K562 (cell line): Measurements from ENCODE around the gene SETSIP. TPM values are rescaled to one million over a fixed set of nuclear protein-coding genes. Genes with fewer than 3 reads are reported as not detected.

Experiments
- ATAC-seq: fragments of 200-7000 bp; cut with Tn5 transposase; 3 replicates; pipeline ENCODE4 v1.9.1; 2020; ENCODE audit warnings: moderate library complexity
- Bru-seq: library from RNA; stranded (reverse); fragments of 400-500 nt; gene quantifications from one replicate; lab custom pipeline; 2021; lab: Mats Ljungman, UMichigan
- BruChase-seq, 2 experiments: library from RNA; stranded (reverse); fragments of 400-500 nt; gene quantifications; one replicate each; lab custom pipeline; 2021; lab: Mats Ljungman, UMichigan
- BruUV-seq: library from RNA; stranded (reverse); fragments of 400-500 nt; replicated peaks from 2 replicates; lab custom pipeline; 2021; lab: Mats Ljungman, UMichigan
- CTCF ChIA-PET: fragments of 300-600 bp; formaldehyde crosslinking; extraction: SDS; loops from one replicate; lab custom pipeline; 2021; ENCODE audit warnings: low intra/inter-chr PET ratio; lab: Yijun Ruan, JAX
- POLR2A ChIA-PET: fragments of 300-600, 350-650 bp; sonication (Branson Sonifier 250); formaldehyde crosslinking; extraction: SDS; loops from one replicate; lab custom pipeline; 2021; ENCODE audit warnings: antibody characterized with exemption, inconsistent platforms; lab: Yijun Ruan, JAX
- DNase-seq, 4 experiments: peaks; one replicate each; pipeline versions ENCODE4 v3.0.0 to v3.0.0-alpha.2; 2011 to 2018; ENCODE audit warnings: low spot score in 3 of 4, mixed read lengths in 3 of 4; ENCODE audit errors: extremely low read depth in 1 of 4
- FAIRE-seq: peaks from 2 replicates; lab custom pipeline; 2011; peaks lifted over from hg19 to GRCh38; lab: Jason Lieb, UNC
- H2AFZ ChIP-seq: 2 replicates; pipeline ENCODE4 v1.6.0; 2011; ENCODE audit warnings: low read depth, low read length, control low read depth, inconsistent platforms
- H3K27ac ChIP-seq: fragments of 200-600 bp; 3 replicates; pipeline ENCODE4 v1.8.0; 2011; ENCODE audit warnings: low read depth, mild to moderate bottlenecking, control low read depth, inconsistent platforms, low read length, moderate library complexity, mixed read lengths; ENCODE audit errors: extremely low read depth
- H3K27me3 ChIP-seq, 2 experiments: fragments of 300-600 bp in 1 of 2; 2 replicates in 1 of 2; 3 replicates in 1 of 2; pipeline versions ENCODE4 v1.6.0 to v1.8.0; 2011; ENCODE audit warnings: inconsistent platforms in 2 of 2, low read length in 2 of 2, mild to moderate bottlenecking in 1 of 2, mixed read lengths in 1 of 2, moderate library complexity in 1 of 2; ENCODE audit not compliant: control insufficient read depth in 2 of 2, insufficient read depth in 2 of 2
- H3K36me3 ChIP-seq: fragments of 300-600 bp; 3 replicates; pipeline ENCODE4 v1.8.0; 2011; ENCODE audit warnings: mild to moderate bottlenecking, low read length, inconsistent platforms; ENCODE audit not compliant: control insufficient read depth, insufficient read depth
- H3K4me1 ChIP-seq, 2 experiments: fragments of 200-600 bp in 1 of 2; replicated peaks in 1 of 2; 2 replicates in 1 of 2; 3 replicates in 1 of 2; pipeline versions ENCODE4 v1.5.1 to v1.8.0; 2011; ENCODE audit warnings: inconsistent platforms in 2 of 2, low read length in 2 of 2, mild to moderate bottlenecking in 1 of 2, mixed read lengths in 1 of 2, moderate library complexity in 1 of 2; ENCODE audit not compliant: control insufficient read depth in 2 of 2, insufficient read depth in 2 of 2
- H3K4me2 ChIP-seq: 2 replicates; pipeline ENCODE4 v1.6.1; 2011; ENCODE audit warnings: low read length, control low read depth, inconsistent platforms, mixed read lengths; ENCODE audit not compliant: insufficient read depth
- H3K4me3 ChIP-seq: fragments of 200-600 bp; sonication (generic), shearing (Covaris generic); 2 replicates; pipeline ENCODE4 v1.5.1; 2016; ENCODE audit warnings: control low read depth, inconsistent platforms
- H3K79me2 ChIP-seq: fragments of 200-600 bp; 3 replicates; pipeline ENCODE4 v1.8.0; 2011; ENCODE audit warnings: low read length, inconsistent platforms; ENCODE audit not compliant: control insufficient read depth, insufficient read depth
- H3K9ac ChIP-seq, 2 experiments: 2 replicates each; pipeline versions ENCODE4 v1.6.0 to v1.6.1; 2011; ENCODE audit warnings: low read depth in 2 of 2, low read length in 2 of 2, control low read depth in 1 of 2, inconsistent platforms in 1 of 2, mild to moderate bottlenecking in 1 of 2, mixed read lengths in 1 of 2; ENCODE audit not compliant: insufficient read depth in 1 of 2
- H3K9me1 ChIP-seq: one replicate; pipeline ENCODE4 v1.6.0; 2011; ENCODE audit warnings: inconsistent platforms, mild to moderate bottlenecking, low read length, moderate library complexity; ENCODE audit not compliant: control insufficient read depth, insufficient read depth
- H3K9me3 ChIP-seq: replicated peaks from 2 replicates; pipeline ENCODE4 v1.5.1; 2011; ENCODE audit warnings: low read depth, low read length, inconsistent platforms; ENCODE audit not compliant: control insufficient read depth, insufficient read depth
- H4K20me1 ChIP-seq: replicated peaks from 2 replicates; pipeline ENCODE4 v1.6.1; 2011; ENCODE audit warnings: low read length, inconsistent platforms, mixed read lengths; ENCODE audit not compliant: control insufficient read depth, insufficient read depth
- ARID3A ChIP-seq: IDR thresholded peaks from 2 replicates; pipeline ENCODE4 v1.6.1; 2012; ENCODE audit warnings: low read depth, low read length, improper control_type of control experiment, borderline replicate concordance
- C11orf30 ChIP-seq: fragments of 450-650 bp; IDR thresholded peaks from 2 replicates; pipeline ENCODE4 v1.6.1; 2016; ENCODE audit warnings: low read depth, mild to moderate bottlenecking
- MXI1 ChIP-seq: IDR thresholded peaks from 2 replicates; pipeline ENCODE4 v1.6.1; 2011; ENCODE audit warnings: low read depth, mild to moderate bottlenecking, improper control_type of control experiment, low read length
- NCOA6 ChIP-seq: fragments of 450-650 bp; IDR thresholded peaks from 2 replicates; pipeline ENCODE4 v1.6.1; 2017; ENCODE audit warnings: mild to moderate bottlenecking
- SIN3B ChIP-seq: fragments of 450-650 bp; IDR thresholded peaks from 2 replicates; pipeline ENCODE4 v1.6.1; 2017; ENCODE audit warnings: low read depth, mild to moderate bottlenecking, moderate library complexity
- SMAD4 ChIP-seq: fragments of 250-450 bp; sonication (Bioruptor Pico); conservative IDR thresholded peaks from 2 replicates; pipeline ENCODE4 v1.8.0; 2021; ENCODE audit warnings: inconsistent platforms, mild to moderate bottlenecking, moderate library complexity
- TBP ChIP-seq: optimal IDR thresholded peaks from 2 replicates; pipeline ENCODE3; 2011; ENCODE audit warnings: low read depth, low read length, improper control_type of control experiment
- THRAP3 ChIP-seq: fragments of 450-650 bp; IDR thresholded peaks from 2 replicates; pipeline ENCODE4 v1.6.1; 2016; ENCODE audit warnings: mild to moderate bottlenecking, inconsistent platforms, borderline replicate concordance
- ZNF175 ChIP-seq: fragments of 200-800 bp; sonication (Bioruptor generic); IDR thresholded peaks from 2 replicates; pipeline ENCODE4 v1.6.1; 2016; ENCODE audit warnings: low read depth, mild to moderate bottlenecking, missing genetic modification characterization, missing compliant biosample characterization
- ZNF347 ChIP-seq: fragments of 450-650 bp; formaldehyde crosslinking; IDR thresholded peaks from 2 replicates; pipeline ENCODE4 v1.4.0; 2020; ENCODE audit warnings: low read depth, mild to moderate bottlenecking, moderate library complexity
- ZNF584 ChIP-seq: fragments of 200-800 bp; sonication (Bioruptor generic); IDR thresholded peaks from 2 replicates; pipeline ENCODE4 v1.6.1; 2016; ENCODE audit warnings: low read depth, mild to moderate bottlenecking, missing genetic modification characterization, missing compliant biosample characterization
- WGBS: fragments of 100-300 bp; shearing (Covaris generic); methylation state at CpG from one replicate; pipeline ENCODE4 v1.1.6; 2016; ENCODE audit warnings: low coverage, mixed read lengths; ENCODE audit not compliant: insufficient coverage; ENCODE audit errors: missing lambda C conversion rate; 5-methylcytosine and 5-hydroxymethylcytosine counted together
- in situ Hi-C: fragments of 300-500 bp; cut with MboI; formaldehyde crosslinking; loops from 4 replicates; pipeline ENCODE4 v1.15.0; 2018; ENCODE audit warnings: inconsistent platforms, mixed read lengths
- intact Hi-C: fragments of 100-400 bp; cut with micrococcal nuclease; formaldehyde crosslinking; loops from 2 replicates; pipeline ENCODE4 v1.14.2; 2022
- long read RNA-seq, 3 experiments: library from polyadenylated mRNA in 2 of 3; library from RNA in 1 of 3; unstranded in 2 of 3; stranded (forward) in 1 of 3; transcript quantifications; one replicate each; pipeline ENCODE4 v2.0.0, GENCODE V29; 2019 to 2022
- polyA minus RNA-seq, 3 experiments: library from RNA; depleted of rRNA, polyadenylated mRNA; stranded (reverse); fragments of >200 nt; gene quantifications; 2 replicates each; pipeline ENCODE4 v1.2.3, GENCODE V29; 2011
- polyA plus RNA-seq, 8 experiments: library from polyadenylated mRNA; depleted of rRNA in 4 of 8; stranded (reverse) in 5 of 8; unstranded in 3 of 8; fragments of >200 nt; fragmentation: Nextera tagmentation in 2 of 8; fragmentation: Illumina TruSeq in 1 of 8; extraction: Ambion mirVana in 2 of 8; extraction: Trizol in 1 of 8; gene quantifications; 2 replicates each; pipeline versions ENCODE4 v1.2.1 to v1.2.3, GENCODE V29; 2011 to 2014; ENCODE audit warnings: inconsistent platforms in 1 of 8, missing spikeins in 1 of 8
- total RNA-seq, 7 experiments: library from RNA; depleted of rRNA in 6 of 7; stranded (reverse); fragments of >200 nt in 6 of 7; fragmentation: Illumina TruSeq in 2 of 7; extraction: Trizol in 2 of 7; gene quantifications; 2 replicates each; pipeline versions ENCODE4 v1.2.1 to v1.2.3, GENCODE V29; 2011 to 2021; ENCODE audit warnings: low replicate concordance in 1 of 7
- TF ChIP-seq, protein P1 (sequence below): sonication (generic); formaldehyde crosslinking; IDR thresholded peaks from 2 replicates; pipeline ENCODE4 v1.8.0; 2022; ENCODE audit warnings: mild to moderate bottlenecking, missing genetic modification reagents, borderline replicate concordance
- TF ChIP-seq, protein P2 (sequence below): fragments of 450-650 bp; formaldehyde crosslinking; IDR thresholded peaks from 2 replicates; pipeline ENCODE4 v1.4.0; 2020; ENCODE audit warnings: mild to moderate bottlenecking, moderate library complexity

The SETSIP gene, protein sequence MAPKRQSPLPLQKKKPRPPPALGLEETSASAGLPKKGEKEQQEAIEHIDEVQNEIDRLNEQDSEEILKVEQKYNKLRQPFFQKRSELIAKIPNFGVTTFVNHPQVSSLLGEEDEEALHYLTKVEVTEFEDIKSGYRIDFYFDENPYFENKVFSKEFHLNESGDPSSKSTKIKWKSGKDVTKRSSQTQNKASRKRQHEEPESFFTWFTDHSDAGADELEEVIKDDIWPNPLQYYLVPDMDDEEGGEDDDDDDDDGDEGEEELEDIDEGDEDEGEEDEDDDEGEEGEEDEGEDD
- total RNA-seq (2011; cell fraction: chromatin; rRNA removed; ENCODE audit: low replicate concordance): not detected in 2 replicates
- not detected in 2 replicates for total RNA-seq (2011; cell fraction: nucleolus; rRNA removed)
- total RNA-seq (2011; cell fraction: nucleoplasm; rRNA removed): not detected in 2 replicates
- total RNA-seq (2014; rRNA removed): not detected in 2 replicates
- total RNA-seq (2014; rRNA removed; fragmentation: Illumina TruSeq; extraction: Trizol): 0.22 TPM in 1 of 2 replicates, not detected in the other
- total RNA-seq (2015; rRNA removed; fragmentation: Illumina TruSeq; extraction: Trizol): not detected in 2 replicates
- not detected in 2 replicates for total RNA-seq (2021)
- polyA plus RNA-seq (2011; rRNA removed): 0.14 and 0.43 TPM in 2 replicates
- not detected in 2 replicates for polyA plus RNA-seq (2011; cell fraction: cytosol; rRNA removed)
- polyA plus RNA-seq (2011; cell fraction: nucleus; rRNA removed): not detected in 2 replicates
- 0.35 and 0.57 TPM in 2 replicates for polyA plus RNA-seq (2012)
- polyA plus RNA-seq (2014; fragmentation: Illumina TruSeq; extraction: Trizol): not detected in 2 replicates
- polyA plus RNA-seq (2014; fragmentation: Nextera tagmentation; extraction: Ambion mirVana): not detected
- polyA plus RNA-seq (2014; rRNA removed): not detected in 2 replicates
- polyA minus RNA-seq (2011; rRNA and poly(A)+ RNA removed): 0.54 TPM in 1 of 2 replicates, not detected in the other
- not detected in 2 replicates for polyA minus RNA-seq (2011; cell fraction: cytosol; rRNA and poly(A)+ RNA removed)
- not detected in 2 replicates for polyA minus RNA-seq (2011; cell fraction: nucleus; rRNA and poly(A)+ RNA removed)
- percentile 25 among the genes with signal in this experiment for Bru-seq, nascent RNA
- BruChase-seq, experiment 1, labeled RNA remaining after a 2-hour chase: percentile 34 among the genes with signal in this experiment
- not detected for BruChase-seq, experiment 2, labeled RNA remaining after a 6-hour chase
- long read RNA-seq, experiment 1: 0 reads
- long read RNA-seq, experiment 2: 0 reads
- long read RNA-seq, experiment 3: 0 reads

DNA sequence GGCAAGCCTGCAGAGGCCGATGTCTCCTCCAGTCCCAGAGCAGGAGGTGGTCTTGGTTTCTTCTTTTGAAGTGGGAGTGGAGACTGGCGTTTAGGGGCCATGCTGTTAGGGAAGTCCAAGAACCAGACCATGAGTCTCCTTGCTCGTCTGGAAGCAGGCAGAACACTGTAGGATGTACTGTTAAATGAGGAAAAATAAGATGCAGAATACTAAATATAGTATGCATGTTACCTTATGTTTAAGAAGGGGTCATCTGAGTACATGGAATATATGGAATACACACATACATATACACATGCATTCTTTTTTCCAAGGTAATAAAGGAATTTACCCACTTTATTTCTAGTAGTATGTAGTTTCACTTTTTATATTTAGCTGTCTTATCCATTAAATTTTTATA is at the start of gene SETSIP:
Gene SETSIP, minus strand, starts transcription at position 101 of the 400 bp plus-strand sequence. Its CDS starts 0 bp downstream, at position 101.
- in situ Hi-C loops: no loop called here
- no peak for TF ChIP-seq C11orf30
- no peak for TF ChIP-seq ARID3A
- TF ChIP-seq ZNF347: no peak
- no peak for TF ChIP-seq THRAP3
- no peak for TF ChIP-seq NCOA6
- TF ChIP-seq SIN3B: no peak
- TF ChIP-seq, protein P1, sequence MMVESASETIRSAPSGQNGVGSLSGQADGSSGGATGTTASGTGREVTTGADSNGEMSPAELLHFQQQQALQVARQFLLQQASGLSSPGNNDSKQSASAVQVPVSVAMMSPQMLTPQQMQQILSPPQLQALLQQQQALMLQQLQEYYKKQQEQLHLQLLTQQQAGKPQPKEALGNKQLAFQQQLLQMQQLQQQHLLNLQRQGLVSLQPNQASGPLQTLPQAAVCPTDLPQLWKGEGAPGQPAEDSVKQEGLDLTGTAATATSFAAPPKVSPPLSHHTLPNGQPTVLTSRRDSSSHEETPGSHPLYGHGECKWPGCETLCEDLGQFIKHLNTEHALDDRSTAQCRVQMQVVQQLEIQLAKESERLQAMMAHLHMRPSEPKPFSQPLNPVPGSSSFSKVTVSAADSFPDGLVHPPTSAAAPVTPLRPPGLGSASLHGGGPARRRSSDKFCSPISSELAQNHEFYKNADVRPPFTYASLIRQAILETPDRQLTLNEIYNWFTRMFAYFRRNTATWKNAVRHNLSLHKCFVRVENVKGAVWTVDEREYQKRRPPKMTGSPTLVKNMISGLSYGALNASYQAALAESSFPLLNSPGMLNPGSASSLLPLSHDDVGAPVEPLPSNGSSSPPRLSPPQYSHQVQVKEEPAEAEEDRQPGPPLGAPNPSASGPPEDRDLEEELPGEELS (CRISPR knock-in tag): no peak
- TF ChIP-seq SMAD4 (CRISPR knock-in tag): no peak
- TF ChIP-seq, protein P2, sequence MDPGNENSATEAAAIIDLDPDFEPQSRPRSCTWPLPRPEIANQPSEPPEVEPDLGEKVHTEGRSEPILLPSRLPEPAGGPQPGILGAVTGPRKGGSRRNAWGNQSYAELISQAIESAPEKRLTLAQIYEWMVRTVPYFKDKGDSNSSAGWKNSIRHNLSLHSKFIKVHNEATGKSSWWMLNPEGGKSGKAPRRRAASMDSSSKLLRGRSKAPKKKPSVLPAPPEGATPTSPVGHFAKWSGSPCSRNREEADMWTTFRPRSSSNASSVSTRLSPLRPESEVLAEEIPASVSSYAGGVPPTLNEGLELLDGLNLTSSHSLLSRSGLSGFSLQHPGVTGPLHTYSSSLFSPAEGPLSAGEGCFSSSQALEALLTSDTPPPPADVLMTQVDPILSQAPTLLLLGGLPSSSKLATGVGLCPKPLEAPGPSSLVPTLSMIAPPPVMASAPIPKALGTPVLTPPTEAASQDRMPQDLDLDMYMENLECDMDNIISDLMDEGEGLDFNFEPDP (CRISPR knock-in tag): no peak
- TF ChIP-seq MXI1: no peak
- TF ChIP-seq ZNF175 (CRISPR knock-in tag): no peak
- TF ChIP-seq TBP: no peak
- no peak for TF ChIP-seq ZNF584

More for the DNA sequence above, at the start of gene SETSIP:
- Histone ChIP-seq H3K4me2 (no peak within 1 kb of the TSS), H3K27me3 (no peaks in the 10 kb centered on the region; a peak in 1 of 5 replicates), H3K9me1 (no peaks in the 10 kb centered on the region), H3K27ac (no peak within 1 kb of the TSS), H2AFZ (0 out of 2 replicates have a peak within 1 kb of the TSS, but pooled peaks have one; percentile 38), H3K36me3 (no peaks in the 10 kb centered on the region), H3K9ac (no peak within 1 kb of the TSS), H4K20me1 (no peaks in the 10 kb centered on the region), H3K4me3 (no peak within 1 kb of the TSS), H3K4me1 (peaks cover 0 to under 1% of the 10 kb centered on the region in 2 experiments; a peak in 2 of 5 replicates), H3K9me3 (no peaks in the 10 kb centered on the region), H3K79me2 (no peaks in the 10 kb centered on the region)
- FAIRE-seq: no peak
- no TSS peak for BruUV-seq
- 0% methylated on average over 3 of the region's 3 CpGs for WGBS
- POLR2A ChIA-PET: interaction anchor here (0.8 kb wide), 1 partner anchor 327 kb away, joined by 3 read pairs; no protein-coding TSS in a partner anchor
- intact Hi-C loops: no loop called here
- DNase-seq: no peak
- CTCF ChIA-PET: no interaction called here
- no peak for ATAC-seq
